HCT116 (cell line): Measurements from ENCODE around the gene SLC46A1. TPM values are rescaled to one million over a fixed set of nuclear protein-coding genes. Genes with fewer than 3 reads are reported as not detected.
A peak's percentile ranks its signal among the peaks of the same experiment; 100 is the strongest.

Source experiments
- ATAC-seq: fragments of 200-7000 bp; cut with Tn5 transposase; 2 replicates; pipeline ENCODE4 v1.9.1; 2020; ENCODE audit warnings: mild to moderate bottlenecking, moderate library complexity
- BruUV-seq: library from RNA; stranded (reverse); fragments of 400-500 nt; replicated peaks from 2 replicates; lab custom pipeline; 2021; lab: Mats Ljungman, UMichigan
- CTCF ChIA-PET: fragments of 300-600 bp; sonication (Branson Sonifier 250); formaldehyde crosslinking; loops from one replicate; lab custom pipeline; 2021; ENCODE audit warnings: antibody characterized with exemption; lab: Charles Lee
- POLR2A ChIA-PET: fragments of 300-600, 350-600 bp; sonication (Branson Sonifier 250); formaldehyde crosslinking; loops from one replicate; lab custom pipeline; 2021; ENCODE audit warnings: antibody characterized with exemption; lab: Charles Lee
- RAD21 ChIA-PET, 2 experiments: fragments of 300-600 bp; sonication (Branson Sonifier 250); formaldehyde crosslinking; loops; one replicate each; lab custom pipeline; 2023; ENCODE audit warnings: low total read pairs in 2 of 2; ENCODE audit not compliant: uncharacterized antibody in 2 of 2, unreplicated experiment in 2 of 2, low non-redundant PET in 1 of 2; lab: Charles Lee
- DNase-seq: peaks from one replicate; pipeline ENCODE4 v3.0.0-alpha.2; 2010; ENCODE audit warnings: low read depth, low spot score
- H2AFZ ChIP-seq: fragments of 200-600 bp; shearing (Covaris generic), sonication (generic); 2 replicates; pipeline ENCODE4 v1.6.1; 2017; ENCODE audit warnings: low read depth, mixed run types, mixed read lengths, antibody characterized with exemption, low read length; ENCODE audit not compliant: poor library complexity, severe bottlenecking
- H3K27ac ChIP-seq: 2 replicates; pipeline ENCODE4 v1.5.1; 2012; ENCODE audit warnings: low read depth, low read length
- H3K27me3 ChIP-seq: fragments of 200-600 bp; sonication (generic); 2 replicates; pipeline ENCODE4 v1.6.1; 2016; ENCODE audit warnings: mixed run types, low read length, mixed read lengths; ENCODE audit not compliant: insufficient read depth
- H3K36me3 ChIP-seq, 2 experiments: fragments of 200-500 bp in 1 of 2; fragments of 200-600 bp in 1 of 2; sonication (Bioruptor generic) in 1 of 2; sonication (generic) in 1 of 2; 2 replicates each; pipeline versions ENCODE4 v1.5.1 to v1.6.1; 2014 to 2016; ENCODE audit warnings: low read length in 2 of 2, inconsistent platforms in 1 of 2, mixed read lengths in 1 of 2, mixed run types in 1 of 2; ENCODE audit not compliant: insufficient read depth in 2 of 2, control insufficient read depth in 1 of 2
- H3K4me1 ChIP-seq, 2 experiments: fragments of 200-600 bp in 1 of 2; sonication (generic) in 1 of 2; 2 replicates each; pipeline versions ENCODE4 v1.5.1 to v1.6.1; 2012 to 2017; ENCODE audit warnings: low read length in 2 of 2, inconsistent platforms in 1 of 2, mild to moderate bottlenecking in 1 of 2, mixed read lengths in 1 of 2, mixed run types in 1 of 2, moderate library complexity in 1 of 2; ENCODE audit not compliant: insufficient read depth in 2 of 2, control insufficient read depth in 1 of 2
- H3K4me2 ChIP-seq: fragments of 200-600 bp; sonication (generic); 2 replicates; pipeline ENCODE4 v1.6.1; 2017; ENCODE audit warnings: mixed run types, low read length, mixed read lengths
- H3K4me3 ChIP-seq, 2 experiments: fragments of 200-600 bp in 1 of 2; sonication (generic) in 1 of 2; replicated peaks in 1 of 2; 2 replicates each; pipeline ENCODE4 v1.5.1; 2011 to 2016; ENCODE audit warnings: low read length in 2 of 2, control low read depth in 1 of 2, low read depth in 1 of 2, mild to moderate bottlenecking in 1 of 2, mixed read lengths in 1 of 2, mixed run types in 1 of 2
- H3K79me2 ChIP-seq: fragments of 200-600 bp; sonication (generic); 2 replicates; pipeline ENCODE4 v1.6.1; 2017; ENCODE audit warnings: mild to moderate bottlenecking, mixed run types, low read length, moderate library complexity, mixed read lengths; ENCODE audit not compliant: insufficient read depth
- H3K9ac ChIP-seq: fragments of 200-600 bp; sonication (generic); 2 replicates; pipeline ENCODE4 v1.6.1; 2016; ENCODE audit warnings: low read length, mixed read lengths
- H3K9me2 ChIP-seq: fragments of 200-600 bp; sonication (generic), shearing (Covaris generic); 2 replicates; pipeline ENCODE4 v1.6.1; 2017; ENCODE audit warnings: mixed run types, mild to moderate bottlenecking, moderate library complexity; ENCODE audit not compliant: insufficient read depth
- H3K9me3 ChIP-seq, 2 experiments: fragments of 200-500 bp in 1 of 2; fragments of 200-600 bp in 1 of 2; sonication (Bioruptor generic) in 1 of 2; sonication (generic) in 1 of 2; 2 replicates each; pipeline ENCODE4 v1.6.1; 2014 to 2017; ENCODE audit warnings: low read length in 2 of 2, mixed read lengths in 2 of 2, inconsistent platforms in 1 of 2, low read depth in 1 of 2, mild to moderate bottlenecking in 1 of 2, mixed run types in 1 of 2, moderate library complexity in 1 of 2; ENCODE audit not compliant: control insufficient read depth in 1 of 2, insufficient read depth in 1 of 2
- H4K20me1 ChIP-seq: fragments of 200-600 bp; sonication (generic), shearing (Covaris generic); 2 replicates; pipeline ENCODE4 v1.6.1; 2017; ENCODE audit warnings: mixed run types, mild to moderate bottlenecking, moderate library complexity; ENCODE audit not compliant: insufficient read depth
- CBX3 ChIP-seq: IDR thresholded peaks from 2 replicates; pipeline ENCODE4 v1.6.1; 2012; ENCODE audit warnings: low read depth
- CEBPB ChIP-seq: IDR thresholded peaks from 2 replicates; pipeline ENCODE4 v1.6.1; 2012; ENCODE audit warnings: low read depth
- EGR1 ChIP-seq: IDR thresholded peaks from 2 replicates; pipeline ENCODE4 v1.6.1; 2012; ENCODE audit warnings: low read depth
- ELF1 ChIP-seq: IDR thresholded peaks from 2 replicates; pipeline ENCODE4 v1.6.1; 2012; ENCODE audit warnings: low read depth, borderline replicate concordance
- EZH2 ChIP-seq: fragments of 200-600 bp; sonication (generic); IDR thresholded peaks from 2 replicates; pipeline ENCODE4 v1.6.1; 2017; ENCODE audit warnings: antibody characterized with exemption, mixed run types
- EZH2phosphoT487 ChIP-seq: fragments of 200-600 bp; IDR thresholded peaks from 2 replicates; pipeline ENCODE4 v1.6.1; 2018; ENCODE audit warnings: antibody characterized with exemption, borderline replicate concordance
- POLR2AphosphoS5 ChIP-seq: IDR thresholded peaks from 2 replicates; pipeline ENCODE4 v1.6.1; 2011; ENCODE audit warnings: mild to moderate bottlenecking, low read depth, low read length, moderate library complexity
- RAD21 ChIP-seq: IDR thresholded peaks from 2 replicates; pipeline ENCODE4 v1.6.1; 2012; ENCODE audit warnings: low read depth, mild to moderate bottlenecking
- SIN3A ChIP-seq: IDR thresholded peaks from 2 replicates; pipeline ENCODE4 v1.6.1; 2012; ENCODE audit warnings: low read depth
- SRF ChIP-seq: IDR thresholded peaks from 2 replicates; pipeline ENCODE4 v1.6.1; 2012; ENCODE audit warnings: low read depth
- TCF7L2 ChIP-seq: IDR thresholded peaks from 2 replicates; pipeline ENCODE4 v1.7.0; 2011; ENCODE audit warnings: borderline replicate concordance, inconsistent platforms; ENCODE audit not compliant: insufficient read depth, insufficient read length; ENCODE audit errors: extremely low read depth
- YY1 ChIP-seq: IDR thresholded peaks from 2 replicates; pipeline ENCODE4 v1.6.1; 2011; ENCODE audit warnings: low read length, low read depth, moderate library complexity, mild to moderate bottlenecking; ENCODE audit not compliant: insufficient replicate concordance; ENCODE audit errors: extremely low read depth
- ZNF274 ChIP-seq: fragments of 200-500 bp; sonication (Bioruptor generic); IDR thresholded peaks from 2 replicates; pipeline ENCODE4 v1.6.1; 2014; ENCODE audit warnings: mild to moderate bottlenecking, low read depth, low read length, inconsistent platforms
- intact Hi-C: fragments of 100-400 bp; cut with micrococcal nuclease; formaldehyde crosslinking; loops from 2 replicates; pipeline ENCODE4 v1.10.0; 2022
- total RNA-seq: library from RNA; stranded (reverse); gene quantifications from one replicate; pipeline ENCODE4 v1.2.1, GENCODE V29; 2021; ENCODE audit not compliant: unreplicated experiment
- TF ChIP-seq, protein P1 (sequence below), 3 experiments: fragments of 200-600 bp in 1 of 3; sonication (generic) in 1 of 3; IDR thresholded peaks in 2 of 3; conservative IDR thresholded peaks in 1 of 3; 2 replicates each; pipeline ENCODE4 v1.5.1; 2012 to 2017; ENCODE audit warnings: low read depth in 2 of 3, low read length in 2 of 3, antibody characterized with exemption in 1 of 3, borderline replicate concordance in 1 of 3, control low read depth in 1 of 3, mild to moderate bottlenecking in 1 of 3, mixed read lengths in 1 of 3, mixed run types in 1 of 3, moderate library complexity in 1 of 3; ENCODE audit not compliant: insufficient read depth in 1 of 3
- TF ChIP-seq, protein P2 (sequence below): IDR thresholded peaks from 2 replicates; pipeline ENCODE4 v1.6.1; 2011; ENCODE audit warnings: mild to moderate bottlenecking, low read length, moderate library complexity; ENCODE audit not compliant: insufficient replicate concordance; ENCODE audit errors: extremely low read depth

The SLC46A1 gene
- total RNA-seq, 1 experiment from 2014 or later = 17.8 TPM

DNA sequence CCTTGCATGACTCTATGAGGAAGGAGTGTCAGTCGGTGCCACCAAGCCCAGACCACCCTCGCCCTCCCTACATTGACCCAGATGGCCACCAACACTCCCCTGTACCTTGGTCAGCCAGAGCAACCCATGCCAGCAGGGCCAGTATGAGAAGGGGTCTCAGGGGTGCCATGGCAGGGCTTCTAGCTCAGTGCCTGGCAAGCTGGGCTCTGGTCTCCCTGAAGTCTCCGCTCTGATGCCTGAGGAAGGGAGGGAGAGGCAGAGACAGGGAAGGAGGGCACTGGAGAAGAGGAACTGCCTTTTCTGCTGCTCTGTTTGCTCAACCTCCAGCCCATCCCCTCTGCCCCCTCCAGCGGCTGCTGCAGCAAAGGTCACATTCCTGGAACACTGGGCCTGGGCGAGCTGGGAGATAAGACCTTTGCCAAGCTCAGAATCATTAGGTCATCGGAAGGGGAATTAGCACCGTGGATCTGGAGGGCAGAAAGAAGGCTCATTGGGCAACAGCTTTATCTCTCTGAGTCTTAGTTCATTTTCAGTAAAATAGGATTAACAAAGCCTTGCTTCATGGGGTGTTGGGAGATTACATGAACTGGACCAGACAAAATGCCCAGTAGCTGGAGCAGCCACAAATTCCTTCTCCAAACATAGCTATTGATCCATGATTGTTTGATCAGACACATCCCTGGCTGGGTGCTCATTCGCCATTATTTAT lies 35.8 kb downstream of the SLC46A1 start, which contains the start of gene VTN:
VTN (minus strand) TSS at position 273 of the 709 bp plus-strand sequence; CDS start at position 169, 104 bp downstream.
- ChIA-PET POLR2A (interaction anchor here (1.2 kb wide), 1 partner anchor 12 kb away, joined by 6 read pairs; the partner anchor contains the start of gene POLDIP2), CTCF (no interaction called here), RAD21 (no interaction called here)
- Histone ChIP-seq H2AFZ (no peak within 1 kb of the TSS), H3K79me2 (no peaks in the 10 kb centered on the region), H3K36me3 (no peaks in the 10 kb centered on the region), H3K4me1 (peaks cover 11 to 20% of the 10 kb centered on the region in 2 experiments; a peak in 3 of 4 replicates), H3K4me3 (peak within 1 kb of the TSS; percentile 17 to 50; a peak in 3 of 4 replicates), H3K9me2 (no peaks in the 10 kb centered on the region), H3K27ac (no peak within 1 kb of the TSS), H3K9ac (no peak within 1 kb of the TSS), H4K20me1 (no peaks in the 10 kb centered on the region), H3K9me3 (no peaks in the 10 kb centered on the region), H3K4me2 (peak within 1 kb of the TSS; percentile 77), H3K27me3 (no peaks in the 10 kb centered on the region)
- TF ChIP-seq YY1 (no peak), CBX3 (no peak), CEBPB (no peak)
- DNase-seq = no peak
- intact Hi-C loops = loop anchor here (10.0 kb wide), 2 partner anchors 55 to 75 kb away; partner anchors contain the start of gene TMEM97
- BruUV-seq = no TSS peak
- no peak for ATAC-seq

DNA sequence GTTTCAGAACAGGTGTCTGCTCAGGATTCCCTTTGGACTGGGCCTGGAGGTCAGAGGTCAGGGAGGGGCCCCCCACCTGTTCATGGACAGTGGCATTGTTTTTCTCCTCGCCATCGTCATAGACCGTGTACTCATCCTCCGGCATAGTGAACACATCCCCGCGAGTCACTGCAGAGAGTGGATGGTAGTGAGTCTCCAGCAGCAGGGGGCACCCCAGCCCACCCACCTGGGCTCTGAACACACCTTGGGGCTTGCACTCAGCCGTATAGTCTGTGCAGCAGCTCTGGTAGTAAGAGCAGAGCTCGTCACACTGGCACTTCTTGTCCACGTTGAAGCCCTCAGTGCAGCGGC lies 36.4 kb downstream of the SLC46A1 start:
- Histone ChIP-seq H3K4me1 (peaks cover 11 to 20% of the 10 kb centered on the region in 2 experiments; a peak in 3 of 4 replicates), H3K9me2 (no peaks in the 10 kb centered on the region), H2AFZ (no peak overlapping the region), H3K27me3 (no peaks in the 10 kb centered on the region), H3K36me3 (no peaks in the 10 kb centered on the region), H3K4me3 (no peak overlapping the region), H3K9me3 (no peaks in the 10 kb centered on the region), H3K27ac (no peak overlapping the region), H3K9ac (no peak overlapping the region), H4K20me1 (no peaks in the 10 kb centered on the region), H3K79me2 (no peaks in the 10 kb centered on the region), H3K4me2 (0 out of 2 replicates have a peak overlapping the region, but pooled peaks have one; percentile 12)
- intact Hi-C loops = loop anchor here (10.0 kb wide), 2 partner anchors 55 to 75 kb away; partner anchors contain the start of gene TMEM97
- no peak for TF ChIP-seq ELF1
- no peak for TF ChIP-seq SRF
- no peak for TF ChIP-seq TCF7L2
- no peak for TF ChIP-seq EZH2
- TF ChIP-seq EZH2phosphoT487 = no peak
- no peak for TF ChIP-seq POLR2AphosphoS5
- TF ChIP-seq SIN3A = no peak
- no peak for TF ChIP-seq RAD21
- TF ChIP-seq, protein P1, sequence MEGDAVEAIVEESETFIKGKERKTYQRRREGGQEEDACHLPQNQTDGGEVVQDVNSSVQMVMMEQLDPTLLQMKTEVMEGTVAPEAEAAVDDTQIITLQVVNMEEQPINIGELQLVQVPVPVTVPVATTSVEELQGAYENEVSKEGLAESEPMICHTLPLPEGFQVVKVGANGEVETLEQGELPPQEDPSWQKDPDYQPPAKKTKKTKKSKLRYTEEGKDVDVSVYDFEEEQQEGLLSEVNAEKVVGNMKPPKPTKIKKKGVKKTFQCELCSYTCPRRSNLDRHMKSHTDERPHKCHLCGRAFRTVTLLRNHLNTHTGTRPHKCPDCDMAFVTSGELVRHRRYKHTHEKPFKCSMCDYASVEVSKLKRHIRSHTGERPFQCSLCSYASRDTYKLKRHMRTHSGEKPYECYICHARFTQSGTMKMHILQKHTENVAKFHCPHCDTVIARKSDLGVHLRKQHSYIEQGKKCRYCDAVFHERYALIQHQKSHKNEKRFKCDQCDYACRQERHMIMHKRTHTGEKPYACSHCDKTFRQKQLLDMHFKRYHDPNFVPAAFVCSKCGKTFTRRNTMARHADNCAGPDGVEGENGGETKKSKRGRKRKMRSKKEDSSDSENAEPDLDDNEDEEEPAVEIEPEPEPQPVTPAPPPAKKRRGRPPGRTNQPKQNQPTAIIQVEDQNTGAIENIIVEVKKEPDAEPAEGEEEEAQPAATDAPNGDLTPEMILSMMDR (IDR thresholded peaks at IDR 0.05 in 2 of 3, conservative IDR thresholded peaks at IDR 0.05 in 1 of 3; ENCODE audit: borderline replicate concordance in 1 of 3, insufficient read depth in 1 of 3, low read depth in 2 of 3, low read length in 2 of 3) = no peak
- TF ChIP-seq EGR1 = no peak
- no peak for TF ChIP-seq ZNF274
- TF ChIP-seq, protein P2, sequence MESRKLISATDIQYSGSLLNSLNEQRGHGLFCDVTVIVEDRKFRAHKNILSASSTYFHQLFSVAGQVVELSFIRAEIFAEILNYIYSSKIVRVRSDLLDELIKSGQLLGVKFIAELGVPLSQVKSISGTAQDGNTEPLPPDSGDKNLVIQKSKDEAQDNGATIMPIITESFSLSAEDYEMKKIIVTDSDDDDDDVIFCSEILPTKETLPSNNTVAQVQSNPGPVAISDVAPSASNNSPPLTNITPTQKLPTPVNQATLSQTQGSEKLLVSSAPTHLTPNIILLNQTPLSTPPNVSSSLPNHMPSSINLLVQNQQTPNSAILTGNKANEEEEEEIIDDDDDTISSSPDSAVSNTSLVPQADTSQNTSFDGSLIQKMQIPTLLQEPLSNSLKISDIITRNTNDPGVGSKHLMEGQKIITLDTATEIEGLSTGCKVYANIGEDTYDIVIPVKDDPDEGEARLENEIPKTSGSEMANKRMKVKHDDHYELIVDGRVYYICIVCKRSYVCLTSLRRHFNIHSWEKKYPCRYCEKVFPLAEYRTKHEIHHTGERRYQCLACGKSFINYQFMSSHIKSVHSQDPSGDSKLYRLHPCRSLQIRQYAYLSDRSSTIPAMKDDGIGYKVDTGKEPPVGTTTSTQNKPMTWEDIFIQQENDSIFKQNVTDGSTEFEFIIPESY = no peak
- TF ChIP-seq CEBPB = no peak
- CTCF ChIA-PET = no interaction called here
- no peak for DNase-seq
- BruUV-seq = no TSS peak
- ATAC-seq = no peak
- POLR2A ChIA-PET = interaction anchor here (1.2 kb wide), 1 partner anchor 12 kb away, joined by 6 read pairs; the partner anchor contains the start of gene POLDIP2
- RAD21 ChIA-PET = no interaction called here
